ENCODE results near the gene POLD1. TPM values are rescaled to one million over a fixed set of nuclear protein-coding genes. Genes with fewer than 3 reads are reported as not detected.

POLD1 gene
- total and polyA plus RNA-seq, 7 experiments from 2014 or later = 26.0 to 110 (median 40.8) TPM

DNA sequence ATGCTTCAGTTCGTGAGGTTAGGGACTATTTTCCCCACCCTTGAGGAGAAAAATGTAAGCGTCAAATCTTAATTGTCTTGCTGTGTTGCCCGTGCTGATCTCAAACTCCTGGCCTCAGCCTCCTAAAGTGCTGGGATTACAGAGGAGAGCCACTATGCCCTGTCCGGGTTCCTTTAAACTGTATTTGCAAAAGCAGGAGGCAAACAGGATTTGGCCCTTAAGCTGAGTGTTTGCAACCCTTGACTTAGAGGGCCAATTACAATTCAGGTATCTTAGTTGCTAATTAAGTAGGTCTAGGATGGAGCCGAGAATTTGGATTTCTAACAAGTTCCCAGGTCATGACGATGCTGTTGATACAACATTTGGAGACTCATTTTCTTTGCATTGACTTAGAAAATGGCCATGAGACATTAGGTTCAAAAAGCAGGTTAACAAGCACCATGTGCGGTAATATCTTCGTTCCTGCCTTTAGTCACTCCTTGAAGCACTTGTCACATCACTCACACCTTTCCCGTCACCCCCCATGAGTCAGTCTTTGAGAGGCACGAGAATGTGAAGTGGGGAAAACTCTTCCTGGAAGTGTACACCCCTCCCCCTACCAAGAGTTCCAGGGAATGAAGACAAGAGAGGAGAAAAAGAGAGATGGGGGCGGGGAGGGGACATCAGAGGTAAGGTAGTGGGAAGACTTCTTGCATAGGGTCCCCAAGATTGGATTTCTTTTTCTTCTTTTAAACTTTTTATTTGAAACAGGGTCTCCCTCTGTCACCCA, 21.3 kb upstream of the POLD1 start:
- no peak overlapping the region for H3K27ac ChIP-seq (ENCODE audit: low read depth, low read length)
- H3K4me1 ChIP-seq (ENCODE audit: control insufficient read depth in 2 of 2, insufficient read depth in 2 of 2, low read length in 2 of 2) = peaks cover 7 to 27% of the 10 kb centered on the region in 2 donors
- Mint-ChIP-seq H3K27ac (peak overlapping the region in 8 of 9 donors; percentile 17 to 93 (median 68)), H3K36me3 (peaks cover 0 to 10% (median 0%) of the 10 kb centered on the region in 5 donors), H3K4me3 (peak overlapping the region in 8 of 10 donors; percentile 16 to 76 (median 49)), H3K27me3 (no peaks in the 10 kb centered on the region), H3K4me1 (peaks cover 30 to 84% (median 70%) of the 10 kb centered on the region in 7 donors), H3K9me3 (peaks cover 0 to 4% (median 0%) of the 10 kb centered on the region in 11 donors)
- H3K4me3 ChIP-seq (ENCODE audit: low read length) = no peak overlapping the region
- H3K9me3 ChIP-seq (ENCODE audit: control insufficient read depth in 2 of 3, low read length in 3 of 3) = no peaks in the 10 kb centered on the region
- no peaks in the 10 kb centered on the region for H3K36me3 ChIP-seq (ENCODE audit: control insufficient read depth in 2 of 3, insufficient read depth in 3 of 3, low read length in 3 of 3)
- ATAC-seq (no peak), DNase-seq (no peak)
- intact Hi-C loops (cut with micrococcal nuclease) = loop anchor here in 1 of 2 donors (10.0 kb wide), 1 partner anchor 548 kb away; the partner anchor contains the start of genes FUZ and MED25
- POLR2A ChIA-PET = interaction anchor here (0.6 to 1.5 kb wide), 2 partner anchors 148 to 443 kb away, joined by 3 to 4 read pairs; partner anchors contain the start of gene JOSD2
- H3K27me3 ChIP-seq (ENCODE audit: control insufficient read depth in 2 of 2, insufficient read depth in 2 of 2, low read length in 2 of 2) = no peaks in the 10 kb centered on the region
- CTCF ChIA-PET = interaction anchor here (0.6 kb wide), 1 partner anchor 175 kb away, joined by 3 read pairs; no protein-coding TSS in a partner anchor

- peaks cover 0 to 4% (median 0%) of the 10 kb centered on the region in 11 donors for H3K9me3 Mint-ChIP-seq
Observed at GRCh38 chr19:50365434-50366306, 18.5 kb upstream of the POLD1 start, which contains the start of gene NAPSA. Gene NAPSA (minus strand): TSS chr19:50365639. CDS start chr19:50365621, 18 bp downstream.

GRCh38 chr19:50368649-50369570, 15.2 kb upstream of the POLD1 start:
- peaks cover 8 to 45% (median 36%) of the 10 kb centered on the region in 7 donors for H3K4me1 Mint-ChIP-seq
- Histone ChIP-seq H3K4me1 (ENCODE audit: control insufficient read depth in 2 of 2, insufficient read depth in 2 of 2, low read length in 2 of 2) (peaks cover under 1 to 4% of the 10 kb centered on the region in 2 donors), H3K36me3 (ENCODE audit: control insufficient read depth in 2 of 3, insufficient read depth in 3 of 3, low read length in 3 of 3) (no peaks in the 10 kb centered on the region), H3K27ac (ENCODE audit: low read depth, low read length) (peak overlapping the region; percentile 78), H3K27me3 (ENCODE audit: control insufficient read depth in 2 of 2, insufficient read depth in 2 of 2, low read length in 2 of 2) (no peaks in the 10 kb centered on the region), H3K4me3 (ENCODE audit: low read length) (peak overlapping the region; percentile 69), H3K9me3 (ENCODE audit: control insufficient read depth in 2 of 3, low read length in 3 of 3) (no peaks in the 10 kb centered on the region)
- ATAC-seq (peak; percentile 91), DNase-seq (peak; percentile 56 to 83 (median 74))
- H3K27me3 Mint-ChIP-seq = no peaks in the 10 kb centered on the region
- H3K4me3 Mint-ChIP-seq = peak overlapping the region; percentile 68 to 97 (median 93)
- peak overlapping the region; percentile 60 to 97 (median 91) for H3K27ac Mint-ChIP-seq
- intact Hi-C loops (cut with micrococcal nuclease) = loop anchor here (1.0 to 10.0 kb wide), 7 partner anchors 7 to 554 kb away; partner anchors contain the start of genes FUZ (in 1 of the 2), MED25 (in 1 of the 2), NR1H2 (in 1 of the 2) and POLD1 (in 1 of the 2)
- ChIA-PET POLR2A (interaction anchor here (1.0 to 2.2 kb wide), 4 partner anchors 11 to 143 kb away, joined by 3 to 12 read pairs (median 5); partner anchors contain the start of genes JOSD2 and POLD1), CTCF (interaction anchor here (0.6 to 2.9 kb wide), 11 partner anchors 9 to 986 kb away, joined by 3 to 11 read pairs (median 4); no protein-coding TSS in a partner anchor)
- H3K36me3 Mint-ChIP-seq = peaks cover 0 to 1% (median 0%) of the 10 kb centered on the region in 5 donors
- H3K9me3 Mint-ChIP-seq = no peaks in the 10 kb centered on the region

More at GRCh38 chr19:50365434-50366306, 18.5 kb upstream of the POLD1 start, which contains the start of gene NAPSA:
- ChIA-PET CTCF (interaction anchor here (0.6 to 1.2 kb wide), 4 partner anchors 48 to 446 kb away, joined by 3 to 6 read pairs (median 3); no protein-coding TSS in a partner anchor), POLR2A (interaction anchor here (1.4 kb wide), 1 partner anchor 19 kb away, joined by 4 read pairs; the partner anchor contains the start of gene POLD1)
- Mint-ChIP-seq H3K27ac (peak within 1 kb of the TSS; percentile 57 to 94 (median 84)), H3K27me3 (no peaks in the 10 kb centered on the region), H3K4me1 (peaks cover 17 to 76% (median 63%) of the 10 kb centered on the region in 7 donors), H3K36me3 (peaks cover 0 to 6% (median 0%) of the 10 kb centered on the region in 5 donors), H3K4me3 (peak within 1 kb of the TSS; percentile 44 to 77 (median 67))
- no peak within 1 kb of the TSS for H3K4me3 ChIP-seq (ENCODE audit: low read length)
- ATAC-seq (no peak), DNase-seq (no peak)
- no peaks in the 10 kb centered on the region for H3K9me3 ChIP-seq (ENCODE audit: control insufficient read depth in 2 of 3, low read length in 3 of 3)
- no peaks in the 10 kb centered on the region for H3K27me3 ChIP-seq (ENCODE audit: control insufficient read depth in 2 of 2, insufficient read depth in 2 of 2, low read length in 2 of 2)
- H3K27ac ChIP-seq (ENCODE audit: low read depth, low read length) = peak within 1 kb of the TSS; percentile 33
- peaks cover 7 to 11% of the 10 kb centered on the region in 2 donors for H3K4me1 ChIP-seq (ENCODE audit: control insufficient read depth in 2 of 2, insufficient read depth in 2 of 2, low read length in 2 of 2)
- intact Hi-C loops (cut with micrococcal nuclease) = loop anchor here in 1 of 2 donors (10.0 kb wide), 1 partner anchor 551 kb away; the partner anchor contains the start of genes FUZ and MED25
- H3K36me3 ChIP-seq (ENCODE audit: control insufficient read depth in 2 of 3, insufficient read depth in 3 of 3, low read length in 3 of 3) = no peaks in the 10 kb centered on the region

DNA sequence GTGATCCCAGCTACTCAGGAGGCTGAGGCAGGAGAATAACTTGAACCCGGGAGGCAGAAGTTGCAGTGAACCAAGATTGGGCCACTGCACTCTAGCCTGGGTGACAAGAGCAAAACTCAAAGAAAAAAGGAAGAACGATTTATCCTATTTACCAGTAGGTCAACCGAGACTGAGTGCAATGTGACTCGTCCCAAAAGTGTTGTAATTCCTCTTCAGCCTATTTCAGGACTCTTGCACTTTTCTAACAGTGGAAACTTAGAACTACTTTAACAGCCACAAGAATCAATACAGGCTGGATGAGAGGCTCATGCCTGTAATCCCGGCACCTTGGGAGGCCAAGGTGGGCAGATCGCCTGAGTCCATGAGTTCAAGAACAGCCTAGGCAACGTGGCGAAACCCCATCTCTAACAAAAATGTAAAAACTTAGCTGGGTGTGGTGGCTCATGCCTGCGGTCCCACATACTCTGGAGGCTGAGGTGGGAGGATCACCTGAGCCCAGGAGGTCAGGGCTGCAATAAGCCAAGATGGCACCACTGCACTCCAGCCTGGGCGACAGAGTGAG, 12.2 kb upstream of the POLD1 start:
- Mint-ChIP-seq H3K27ac (no peak overlapping the region), H3K4me3 (no peak overlapping the region), H3K36me3 (peaks cover 0 to 3% (median 0%) of the 10 kb centered on the region in 5 donors), H3K9me3 (no peaks in the 10 kb centered on the region), H3K27me3 (no peaks in the 10 kb centered on the region), H3K4me1 (peaks cover 2 to 32% (median 27%) of the 10 kb centered on the region in 7 donors)
- no peak for DNase-seq
- ChIA-PET CTCF (no interaction called here), POLR2A (no interaction called here)
- Histone ChIP-seq H3K4me3 (ENCODE audit: low read length) (no peak overlapping the region), H3K27me3 (ENCODE audit: control insufficient read depth in 2 of 2, insufficient read depth in 2 of 2, low read length in 2 of 2) (no peaks in the 10 kb centered on the region), H3K4me1 (ENCODE audit: control insufficient read depth in 2 of 2, insufficient read depth in 2 of 2, low read length in 2 of 2) (peaks cover 1 to 4% of the 10 kb centered on the region in 2 donors), H3K9me3 (ENCODE audit: control insufficient read depth in 2 of 3, low read length in 3 of 3) (no peaks in the 10 kb centered on the region), H3K27ac (ENCODE audit: low read depth, low read length) (no peak overlapping the region), H3K36me3 (ENCODE audit: control insufficient read depth in 2 of 3, insufficient read depth in 3 of 3, low read length in 3 of 3) (peaks cover 0 to 4% (median 0%) of the 10 kb centered on the region in 3 experiments)
- intact Hi-C loops (cut with micrococcal nuclease) = no loop called here
- no peak for ATAC-seq

All from naive thymus-derived CD4-positive, alpha-beta T cell (primary cell).